GM12892 (cell line): ENCODE data around the gene ATP12A.

Experiments
- POLR2A ChIP-seq: IDR thresholded peaks from 2 replicates; pipeline ENCODE4 v1.6.1; 2011; ENCODE audit warnings: low read depth, low read length, control low read depth
- POLR2AphosphoS5 ChIP-seq: IDR thresholded peaks from 2 replicates; pipeline ENCODE4 v1.6.1; 2011; ENCODE audit warnings: low read depth, low read length, control low read depth
- TAF1 ChIP-seq: IDR thresholded peaks from 2 replicates; pipeline ENCODE4 v1.6.1; 2011; ENCODE audit warnings: low read depth, mild to moderate bottlenecking, control low read depth, low read length, borderline replicate concordance

- TF ChIP-seq POLR2A (no peak), TAF1 (no peak), POLR2AphosphoS5 (no peak)
Observed at GRCh38 chr13:24680258-24680920, at the start of gene ATP12A.
